CD4-positive, alpha-beta T cell (primary cell): ENCODE results near the gene PTCHD1. TPM values are rescaled to one million over a fixed set of nuclear protein-coding genes. Genes with fewer than 3 reads are reported as not detected.

Experiments used
- ATAC-seq: fragments of 200-7000 bp; cut with Tn5 transposase; one replicate; pipeline ENCODE4 v1.10.0; 2022; ENCODE audit warnings: mild to moderate bottlenecking; ENCODE audit not compliant: poor library complexity
- CTCF ChIA-PET: fragments of 350-600 bp; sonication (Branson Sonifier 250); formaldehyde crosslinking; loops from one replicate; lab custom pipeline; 2021; ENCODE audit warnings: antibody characterized with exemption, inconsistent platforms; lab: Charles Lee
- POLR2A ChIA-PET: fragments of 350-600 bp; sonication (Branson Sonifier 250); formaldehyde crosslinking; loops from one replicate; lab custom pipeline; 2021; ENCODE audit warnings: antibody characterized with exemption, inconsistent platforms; lab: Charles Lee
- DNase-seq, 14 experiments: peaks; one replicate each; pipeline ENCODE4 v3.0.0-alpha.2; 2013 to 2020; ENCODE audit warnings: mixed read lengths in 2 of 14
- H3K27ac ChIP-seq, 2 donors: one replicate each; pipeline versions ENCODE4 v1.5.1 to v1.7.0; 2013; ENCODE audit warnings: low read length in 2 of 2, low read depth in 1 of 2, mild to moderate bottlenecking in 1 of 2
- H3K27me3 ChIP-seq, 2 experiments: 1 replicate in 1 of 2; 2 replicates in 1 of 2; pipeline versions ENCODE4 v1.6.1 to v1.7.0; 2013; ENCODE audit warnings: low read length in 2 of 2, control low read depth in 1 of 2, mild to moderate bottlenecking in 1 of 2, moderate library complexity in 1 of 2; ENCODE audit not compliant: insufficient read depth in 2 of 2, control insufficient read depth in 1 of 2
- H3K36me3 ChIP-seq: one replicate; pipeline ENCODE4 v1.6.1; 2013; ENCODE audit warnings: low read length, control low read depth; ENCODE audit not compliant: insufficient read depth
- H3K4me1 ChIP-seq: one replicate; pipeline ENCODE4 v1.6.1; 2013; ENCODE audit warnings: low read length, control low read depth; ENCODE audit not compliant: insufficient read depth
- H3K4me3 ChIP-seq: one replicate; pipeline ENCODE4 v1.5.1; 2013; ENCODE audit warnings: mild to moderate bottlenecking, low read length, moderate library complexity
- H3K9me3 ChIP-seq, 2 experiments: 1 replicate in 1 of 2; 2 replicates in 1 of 2; pipeline versions ENCODE4 v1.6.1 to v1.7.0; 2013; ENCODE audit warnings: low read length in 2 of 2, mild to moderate bottlenecking in 2 of 2, control low read depth in 1 of 2, moderate library complexity in 1 of 2; ENCODE audit not compliant: control insufficient read depth in 1 of 2, insufficient read depth in 1 of 2
- H3K27ac Mint-ChIP-seq: one replicate; pipeline ENCODE4 v1.8.0; 2020; ENCODE audit warnings: mixed read lengths
- H3K27me3 Mint-ChIP-seq: one replicate; pipeline ENCODE4 v1.8.0; 2021; ENCODE audit warnings: mixed read lengths
- H3K36me3 Mint-ChIP-seq: one replicate; pipeline ENCODE4 v1.8.0; 2021; ENCODE audit warnings: low read depth, mixed read lengths
- H3K4me1 Mint-ChIP-seq: one replicate; pipeline ENCODE4 v1.8.0; 2021; ENCODE audit warnings: low read depth, mixed read lengths
- H3K4me3 Mint-ChIP-seq: one replicate; pipeline ENCODE4 v1.8.0; 2020; ENCODE audit warnings: mild to moderate bottlenecking, mixed read lengths
- H3K9me3 Mint-ChIP-seq: one replicate; pipeline ENCODE4 v1.8.0; 2020; ENCODE audit warnings: mixed read lengths
- intact Hi-C, 2 experiments: fragments of 100-400 bp; cut with DNase I in 1 of 2; cut with micrococcal nuclease in 1 of 2; formaldehyde crosslinking; loops; one replicate each; pipeline versions ENCODE4 v1.15.1 to v1.9.0; 2023 to 2025; cut with DNase I, micrococcal nuclease
- total RNA-seq, 174 experiments: library from RNA in 2 of 174; stranded (reverse) in 2 of 174; gene quantifications; one replicate each; pipeline ENCODE4 v1.2.3 and lab custom pipeline; 2021 to 2026
- TF ChIP-seq, protein P1 (sequence below): fragments of 200-600 bp; IDR thresholded peaks from one replicate; pipeline ENCODE4 v1.8.0; 2022; ENCODE audit warnings: antibody characterized with exemption, mild to moderate bottlenecking

Gene PTCHD1
- total RNA-seq, 2 experiments from 2014 or later = not detected

DNA sequence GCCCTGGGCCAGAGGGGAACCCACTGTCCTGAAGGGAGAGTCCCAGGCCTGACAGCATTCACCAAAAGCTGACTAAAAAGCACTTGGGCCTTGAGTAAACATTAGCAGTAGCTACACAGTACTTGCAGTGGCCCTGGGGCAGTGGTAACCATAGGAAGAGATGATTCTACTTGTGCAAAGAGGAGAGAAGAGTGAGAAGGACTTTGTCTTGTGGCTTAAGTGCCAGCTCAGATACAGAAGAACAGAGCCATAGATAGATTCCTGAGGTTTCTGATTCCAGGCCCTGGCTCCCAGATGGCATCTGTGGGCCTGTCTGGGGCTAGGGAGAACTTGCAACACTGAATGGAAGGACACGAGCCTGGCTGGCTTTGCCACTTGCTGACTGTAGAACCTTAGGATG lies 100.5 kb downstream of the PTCHD1 start:
- Histone ChIP-seq H3K4me3 (no peak overlapping the region), H3K9me3 (peaks cover 0 to 4% of the 10 kb centered on the region in 2 experiments), H3K4me1 (no peaks in the 10 kb centered on the region), H3K27me3 (no peaks in the 10 kb centered on the region), H3K36me3 (no peaks in the 10 kb centered on the region), H3K27ac (no peak overlapping the region)
- TF ChIP-seq, protein P1, sequence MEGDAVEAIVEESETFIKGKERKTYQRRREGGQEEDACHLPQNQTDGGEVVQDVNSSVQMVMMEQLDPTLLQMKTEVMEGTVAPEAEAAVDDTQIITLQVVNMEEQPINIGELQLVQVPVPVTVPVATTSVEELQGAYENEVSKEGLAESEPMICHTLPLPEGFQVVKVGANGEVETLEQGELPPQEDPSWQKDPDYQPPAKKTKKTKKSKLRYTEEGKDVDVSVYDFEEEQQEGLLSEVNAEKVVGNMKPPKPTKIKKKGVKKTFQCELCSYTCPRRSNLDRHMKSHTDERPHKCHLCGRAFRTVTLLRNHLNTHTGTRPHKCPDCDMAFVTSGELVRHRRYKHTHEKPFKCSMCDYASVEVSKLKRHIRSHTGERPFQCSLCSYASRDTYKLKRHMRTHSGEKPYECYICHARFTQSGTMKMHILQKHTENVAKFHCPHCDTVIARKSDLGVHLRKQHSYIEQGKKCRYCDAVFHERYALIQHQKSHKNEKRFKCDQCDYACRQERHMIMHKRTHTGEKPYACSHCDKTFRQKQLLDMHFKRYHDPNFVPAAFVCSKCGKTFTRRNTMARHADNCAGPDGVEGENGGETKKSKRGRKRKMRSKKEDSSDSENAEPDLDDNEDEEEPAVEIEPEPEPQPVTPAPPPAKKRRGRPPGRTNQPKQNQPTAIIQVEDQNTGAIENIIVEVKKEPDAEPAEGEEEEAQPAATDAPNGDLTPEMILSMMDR = no peak
- H3K27me3 Mint-ChIP-seq = no peaks in the 10 kb centered on the region
- no peaks in the 10 kb centered on the region for H3K4me1 Mint-ChIP-seq
- no peak overlapping the region for H3K27ac Mint-ChIP-seq
- no peaks in the 10 kb centered on the region for H3K9me3 Mint-ChIP-seq
- intact Hi-C loops = no loop called here
- ATAC-seq = no peak
- no peak overlapping the region for H3K4me3 Mint-ChIP-seq
- no peak for DNase-seq
- H3K36me3 Mint-ChIP-seq = no peaks in the 10 kb centered on the region
- ChIA-PET POLR2A (no interaction called here), CTCF (no interaction called here)

GRCh38 chrX:23435575-23435974 lies 100.9 kb downstream of the PTCHD1 start:
- POLR2A ChIA-PET = no interaction called here

GRCh38 chrX:23436875-23437274 lies 102.2 kb downstream of the PTCHD1 start:
- no peak overlapping the region for H3K27ac Mint-ChIP-seq
- H3K4me3 ChIP-seq = no peak overlapping the region
- intact Hi-C loops = no loop called here
- TF ChIP-seq, protein P1 = no peak
- H3K27me3 Mint-ChIP-seq = no peaks in the 10 kb centered on the region
- H3K36me3 ChIP-seq = no peaks in the 10 kb centered on the region
- DNase-seq (no peak), ATAC-seq (no peak)
- POLR2A ChIA-PET = no interaction called here
- H3K27ac ChIP-seq = no peak overlapping the region
- no peaks in the 10 kb centered on the region for H3K36me3 Mint-ChIP-seq
- H3K9me3 Mint-ChIP-seq = no peaks in the 10 kb centered on the region
- no peaks in the 10 kb centered on the region for H3K9me3 ChIP-seq
- no peaks in the 10 kb centered on the region for H3K4me1 Mint-ChIP-seq
- no peaks in the 10 kb centered on the region for H3K4me1 ChIP-seq
- H3K4me3 Mint-ChIP-seq = no peak overlapping the region
- no peaks in the 10 kb centered on the region for H3K27me3 ChIP-seq
- CTCF ChIA-PET = no interaction called here

More at GRCh38 chrX:23435575-23435974, 100.9 kb downstream of the PTCHD1 start:
- intact Hi-C loops = no loop called here
- H3K27me3 Mint-ChIP-seq = no peaks in the 10 kb centered on the region
- no peak overlapping the region for H3K27ac Mint-ChIP-seq
- H3K4me3 Mint-ChIP-seq = no peak overlapping the region
- CTCF ChIA-PET = interaction anchor here (0.6 kb wide), 1 partner anchor 794 kb away, joined by 3 read pairs; no protein-coding TSS in a partner anchor
- H3K4me1 Mint-ChIP-seq = no peaks in the 10 kb centered on the region
- H3K27me3 ChIP-seq = no peaks in the 10 kb centered on the region
- no peaks in the 10 kb centered on the region for H3K9me3 Mint-ChIP-seq
- H3K36me3 ChIP-seq = no peaks in the 10 kb centered on the region
- no peaks in the 10 kb centered on the region for H3K9me3 ChIP-seq
- DNase-seq (no peak), ATAC-seq (no peak)
- no peak overlapping the region for H3K27ac ChIP-seq
- no peak overlapping the region for H3K4me3 ChIP-seq
- H3K36me3 Mint-ChIP-seq = no peaks in the 10 kb centered on the region
- TF ChIP-seq, protein P1 = no peak
- H3K4me1 ChIP-seq = no peaks in the 10 kb centered on the region
